HG03520 (cell line): ENCODE data around the gene ZNF101.

Source experiments
- ATAC-seq: cut with Tn5 transposase; IDR thresholded peaks from one replicate; pipeline ENCODE4 v1.9.1; 2021; ENCODE audit warnings: mild to moderate bottlenecking, moderate library complexity; ENCODE audit not compliant: unreplicated experiment

The ZNF101 gene

DNA sequence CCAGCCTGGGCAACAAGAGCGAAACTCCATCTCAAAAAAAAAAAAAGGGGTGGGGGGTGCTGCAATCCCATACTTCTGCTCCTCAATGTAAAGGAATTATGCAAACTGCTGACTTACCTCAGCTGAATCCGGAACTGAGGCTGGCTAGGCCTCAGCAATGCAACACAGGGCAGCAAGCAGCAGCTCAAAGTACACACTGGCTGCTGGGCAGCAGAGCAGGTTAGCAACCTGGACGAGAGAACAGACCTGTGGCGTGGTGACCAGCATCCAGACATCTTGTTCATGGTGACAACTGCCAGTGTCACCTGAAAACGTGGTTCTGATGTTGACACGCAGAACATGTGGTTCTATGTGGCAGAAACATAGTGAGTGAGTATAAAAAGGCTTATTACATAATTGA is 36.2 kb downstream of the ZNF101 start:
- ATAC-seq = no peak

- ATAC-seq = no peak
Measured at GRCh38 chr19:19710506-19710905, 41.9 kb downstream of the ZNF101 start.

- ATAC-seq = no peak
Measured at GRCh38 chr19:19711306-19711933, 42.8 kb downstream of the ZNF101 start.

DNA sequence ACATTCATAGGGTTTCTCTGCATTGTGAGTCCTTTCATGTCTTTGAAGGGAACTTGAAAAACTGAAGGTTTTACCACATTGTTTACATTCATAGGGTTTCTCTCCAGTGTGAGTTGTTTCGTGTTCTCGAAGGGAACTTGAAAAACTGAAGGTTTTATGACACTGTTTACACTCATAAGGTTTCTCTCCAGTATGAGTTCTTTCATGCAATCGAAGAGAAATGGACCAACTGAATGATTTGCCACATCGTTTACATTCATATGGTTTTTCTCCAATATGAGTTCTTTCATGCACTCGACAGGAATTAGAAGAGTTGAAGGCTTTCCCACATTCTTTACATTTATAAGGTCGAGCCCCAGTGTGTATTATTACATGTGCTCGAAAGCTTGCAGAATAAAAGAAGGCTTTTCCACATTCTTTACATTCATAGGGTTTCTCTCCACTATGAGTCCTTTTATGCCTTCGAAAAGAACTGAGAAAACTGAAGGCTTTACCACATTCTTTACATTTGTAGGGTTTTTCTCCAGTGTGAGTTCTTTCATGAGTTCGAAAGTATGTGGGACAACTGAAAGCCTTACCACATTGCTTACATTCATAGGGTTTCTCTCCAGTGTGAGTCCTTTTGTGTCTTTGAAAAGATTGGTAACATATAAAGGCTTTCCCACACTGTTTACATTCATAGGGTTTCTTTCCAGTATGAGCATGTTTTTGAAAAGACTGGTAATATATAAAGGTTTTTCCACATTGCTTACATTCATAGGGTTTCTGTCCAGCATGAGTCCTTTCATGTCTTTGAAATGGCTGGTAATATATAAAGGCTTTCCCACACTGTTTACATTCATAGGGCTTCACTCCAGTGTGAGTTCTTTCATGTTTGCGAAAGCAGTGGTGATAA is 43.5 kb downstream of the ZNF101 start:
- ATAC-seq = no peak

- no peak for ATAC-seq
Measured at GRCh38 chr19:19719798-19720197, 51.2 kb downstream of the ZNF101 start.

DNA sequence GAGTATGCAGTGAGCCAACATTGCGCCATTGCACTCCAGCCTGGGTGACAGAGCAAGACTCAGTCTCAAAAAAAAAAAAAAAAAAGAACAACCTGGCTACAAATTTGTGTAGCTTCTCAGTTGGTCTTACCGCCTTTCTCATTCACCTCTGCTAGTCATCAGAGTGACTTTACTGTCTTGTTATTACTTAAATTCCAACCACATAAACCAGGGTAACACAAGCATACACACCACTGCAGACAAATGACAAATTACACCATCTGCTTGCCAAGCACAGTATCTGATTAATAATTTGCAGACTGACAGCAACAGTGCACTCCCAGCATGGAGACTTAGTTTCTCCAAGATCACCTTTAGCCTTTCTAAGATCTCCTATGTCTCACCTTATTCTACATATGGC is 53.3 kb downstream of the ZNF101 start:
- no peak for ATAC-seq

DNA sequence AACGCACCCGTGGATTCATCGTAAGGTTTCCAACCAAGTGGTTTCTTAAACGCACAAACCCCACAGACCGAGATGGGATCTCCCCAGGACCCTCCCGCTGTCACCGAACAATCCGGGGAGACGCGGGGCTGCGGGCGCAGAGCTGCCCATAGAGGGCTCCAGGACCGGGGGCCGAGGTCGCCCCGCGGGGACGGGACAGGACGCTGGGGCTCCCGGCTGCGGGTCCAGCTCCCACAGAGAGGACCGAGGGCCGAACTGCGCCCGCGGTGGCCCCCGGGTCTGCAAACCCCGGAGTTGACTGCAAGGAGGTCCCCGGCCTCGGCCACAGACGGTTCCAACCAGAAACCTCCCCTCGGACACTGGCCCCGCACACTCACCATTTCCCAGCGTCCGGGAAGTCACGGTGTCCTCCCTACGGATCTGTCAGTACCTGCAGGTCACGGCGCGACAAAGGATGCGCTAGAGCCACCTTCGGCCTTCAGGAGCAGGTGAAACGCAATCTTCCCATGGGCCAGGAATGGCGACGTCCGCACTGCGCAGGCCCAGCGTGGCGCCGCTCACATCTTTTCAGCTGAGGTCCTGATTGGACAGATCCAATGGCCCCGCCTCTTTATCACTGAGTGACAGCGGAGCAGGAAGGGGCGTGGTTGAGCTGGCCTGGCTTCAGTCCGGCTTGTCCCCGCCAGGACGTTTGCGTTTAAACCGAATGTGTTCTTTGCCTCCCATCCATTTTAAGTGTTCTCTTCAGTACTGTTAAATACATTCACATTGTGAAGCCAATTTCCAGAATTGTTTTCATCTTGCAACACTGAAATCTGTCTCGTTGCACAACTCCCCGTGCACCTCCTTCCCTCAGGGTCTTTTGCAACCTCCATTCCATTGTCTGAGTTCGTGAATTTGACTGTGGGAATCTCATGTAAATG is 64.2 kb downstream of the ZNF101 start, which contains the start of gene ZNF14:
Gene ZNF14, minus strand, starts transcription at position 534 of the 923 bp plus-strand sequence. Its CDS starts 154 bp downstream, at position 380.
- ATAC-seq = peak; percentile 96
